ENCODE measurements around the gene TRIM14.

The TRIM14 gene

GRCh38 chr9:98142925-98143481, 24.0 kb upstream of the TRIM14 start:
- Histone ChIP-seq H3K27me3 (ENCODE audit: insufficient read depth, low read length, poor library complexity, severe bottlenecking) (no peaks in the 10 kb centered on the region), H3K36me3 (ENCODE audit: insufficient read depth, low read length) (no peaks in the 10 kb centered on the region), H3K79me2 (ENCODE audit: insufficient read depth, low read length) (no peaks in the 10 kb centered on the region), H3K4me2 (ENCODE audit: low read depth, low read length, poor library complexity, severe bottlenecking) (no peak overlapping the region), H3K4me1 (ENCODE audit: insufficient read depth, low read length, poor library complexity, severe bottlenecking) (no peaks in the 10 kb centered on the region), H4K20me1 (ENCODE audit: insufficient read depth, low read length, poor library complexity, severe bottlenecking) (no peaks in the 10 kb centered on the region), H3K4me3 (ENCODE audit: low read length, poor library complexity, severe bottlenecking) (no peak overlapping the region), H3K9ac (ENCODE audit: low read depth, low read length, poor library complexity, severe bottlenecking) (no peak overlapping the region), H2AFZ (ENCODE audit: low read length) (no peak overlapping the region), H3F3A (ENCODE audit: low read depth) (no peaks in the 10 kb centered on the region), H3K9me2 (replicated peaks; ENCODE audit: low read depth, low read length) (no peaks in the 10 kb centered on the region), H3K9me3 (ENCODE audit: insufficient read depth, low read depth, low read length) (no peaks in the 10 kb centered on the region)
- no peak for TF ChIP-seq CTCF (conservative IDR thresholded peaks at IDR 0.05; ENCODE audit: low read length)
- TF ChIP-seq EZH2phosphoT487 (IDR thresholded peaks at IDR 0.05; ENCODE audit: borderline replicate concordance), result no peak

DNA sequence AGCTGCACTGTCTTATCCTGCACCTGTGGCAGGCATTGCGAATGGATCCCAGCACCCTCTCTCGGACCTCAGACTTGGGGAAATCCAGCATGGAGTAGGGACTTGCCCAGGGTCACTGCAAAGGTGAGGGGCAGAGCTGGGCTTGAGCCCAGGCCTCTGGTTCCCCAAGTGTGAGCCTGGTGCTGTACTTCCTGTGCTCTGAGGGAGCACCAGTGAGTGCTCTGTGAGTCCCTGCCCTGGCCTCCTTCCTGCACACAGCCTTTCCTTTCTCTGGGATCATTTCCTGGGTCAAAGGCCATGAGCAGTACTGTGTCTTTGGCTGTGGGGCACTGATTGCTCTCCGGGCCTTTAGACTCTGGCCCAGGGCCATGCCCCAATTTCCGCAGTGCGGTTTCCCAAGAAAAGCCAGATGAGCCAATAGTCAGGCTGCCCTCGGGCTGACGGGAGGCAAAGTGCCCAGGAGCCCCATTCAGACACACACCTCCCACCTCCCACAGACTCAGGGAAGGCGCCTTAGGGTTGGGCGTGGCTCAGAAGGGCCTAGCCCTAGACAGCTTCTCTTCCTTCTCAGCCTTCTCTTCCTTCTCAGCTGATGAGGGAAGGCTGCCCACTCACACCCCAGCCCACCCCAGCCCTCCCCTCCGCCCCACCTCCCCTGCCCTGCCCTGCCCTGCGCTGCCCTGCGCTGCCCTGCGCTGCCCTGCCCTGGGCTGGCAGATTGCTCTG, 23.3 kb upstream of the TRIM14 start:
- Histone ChIP-seq H3K79me2 (ENCODE audit: insufficient read depth, low read length) (no peaks in the 10 kb centered on the region), H2AFZ (ENCODE audit: low read length) (no peak overlapping the region), H3K4me2 (ENCODE audit: low read depth, low read length, poor library complexity, severe bottlenecking) (no peak overlapping the region)

GRCh38 chr9:98140503-98140902, 21.5 kb upstream of the TRIM14 start:
- H3K36me3 ChIP-seq (ENCODE audit: insufficient read depth, low read length), result no peaks in the 10 kb centered on the region
- no peak for TF ChIP-seq EZH2phosphoT487 (IDR thresholded peaks at IDR 0.05; ENCODE audit: borderline replicate concordance)
- no peak for TF ChIP-seq CTCF (conservative IDR thresholded peaks at IDR 0.05; ENCODE audit: low read length)
- no peaks in the 10 kb centered on the region for H3K4me1 ChIP-seq (ENCODE audit: insufficient read depth, low read length, poor library complexity, severe bottlenecking)
- no peak overlapping the region for H2AFZ ChIP-seq (ENCODE audit: low read length)
- no peak overlapping the region for H3K4me2 ChIP-seq (ENCODE audit: low read depth, low read length, poor library complexity, severe bottlenecking)
- no peaks in the 10 kb centered on the region for H3F3A ChIP-seq (ENCODE audit: low read depth)
- H3K4me3 ChIP-seq (ENCODE audit: low read length, poor library complexity, severe bottlenecking), result no peak overlapping the region
- no peaks in the 10 kb centered on the region for H3K79me2 ChIP-seq (ENCODE audit: insufficient read depth, low read length)
- no peaks in the 10 kb centered on the region for H4K20me1 ChIP-seq (ENCODE audit: insufficient read depth, low read length, poor library complexity, severe bottlenecking)
- no peaks in the 10 kb centered on the region for H3K27me3 ChIP-seq (ENCODE audit: insufficient read depth, low read length, poor library complexity, severe bottlenecking)
- H3K9me2 ChIP-seq (replicated peaks; ENCODE audit: low read depth, low read length), result no peaks in the 10 kb centered on the region
- no peak overlapping the region for H3K9ac ChIP-seq (ENCODE audit: low read depth, low read length, poor library complexity, severe bottlenecking)
- H3K9me3 ChIP-seq (ENCODE audit: insufficient read depth, low read depth, low read length), result no peaks in the 10 kb centered on the region

More for the DNA sequence above, 23.3 kb upstream of the TRIM14 start:
- H3K9me3 ChIP-seq (ENCODE audit: insufficient read depth, low read depth, low read length), result no peaks in the 10 kb centered on the region
- no peaks in the 10 kb centered on the region for H3K36me3 ChIP-seq (ENCODE audit: insufficient read depth, low read length)
- no peaks in the 10 kb centered on the region for H3K9me2 ChIP-seq (replicated peaks; ENCODE audit: low read depth, low read length)
- H4K20me1 ChIP-seq (ENCODE audit: insufficient read depth, low read length, poor library complexity, severe bottlenecking), result no peaks in the 10 kb centered on the region
- no peaks in the 10 kb centered on the region for H3K4me1 ChIP-seq (ENCODE audit: insufficient read depth, low read length, poor library complexity, severe bottlenecking)
- H3F3A ChIP-seq (ENCODE audit: low read depth), result no peaks in the 10 kb centered on the region
- TF ChIP-seq EZH2phosphoT487 (IDR thresholded peaks at IDR 0.05; ENCODE audit: borderline replicate concordance) (no peak), CTCF (conservative IDR thresholded peaks at IDR 0.05; ENCODE audit: low read length) (no peak)
- H3K9ac ChIP-seq (ENCODE audit: low read depth, low read length, poor library complexity, severe bottlenecking), result no peak overlapping the region
- H3K27me3 ChIP-seq (ENCODE audit: insufficient read depth, low read length, poor library complexity, severe bottlenecking), result no peaks in the 10 kb centered on the region
- no peak overlapping the region for H3K4me3 ChIP-seq (ENCODE audit: low read length, poor library complexity, severe bottlenecking)
